Endothelial cell of hepatic sinusoid (primary cell): ENCODE measurements around the gene PLSCR2.

Source experiments
- in situ Hi-C: cut with HindIII; loops from 2 replicates; pipeline ENCODE4 v1.10.0; 2017; ENCODE audit warnings: low sequenced_read_pairs

PLSCR2 gene, protein sequence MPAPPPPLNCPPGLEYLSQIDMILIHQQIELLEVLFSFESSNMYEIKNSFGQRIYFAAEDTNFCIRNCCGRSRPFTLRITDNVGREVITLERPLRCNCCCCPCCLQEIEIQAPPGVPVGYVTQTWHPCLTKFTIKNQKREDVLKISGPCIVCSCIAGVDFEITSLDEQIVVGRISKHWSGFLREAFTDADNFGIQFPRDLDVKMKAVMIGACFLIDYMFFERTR

DNA sequence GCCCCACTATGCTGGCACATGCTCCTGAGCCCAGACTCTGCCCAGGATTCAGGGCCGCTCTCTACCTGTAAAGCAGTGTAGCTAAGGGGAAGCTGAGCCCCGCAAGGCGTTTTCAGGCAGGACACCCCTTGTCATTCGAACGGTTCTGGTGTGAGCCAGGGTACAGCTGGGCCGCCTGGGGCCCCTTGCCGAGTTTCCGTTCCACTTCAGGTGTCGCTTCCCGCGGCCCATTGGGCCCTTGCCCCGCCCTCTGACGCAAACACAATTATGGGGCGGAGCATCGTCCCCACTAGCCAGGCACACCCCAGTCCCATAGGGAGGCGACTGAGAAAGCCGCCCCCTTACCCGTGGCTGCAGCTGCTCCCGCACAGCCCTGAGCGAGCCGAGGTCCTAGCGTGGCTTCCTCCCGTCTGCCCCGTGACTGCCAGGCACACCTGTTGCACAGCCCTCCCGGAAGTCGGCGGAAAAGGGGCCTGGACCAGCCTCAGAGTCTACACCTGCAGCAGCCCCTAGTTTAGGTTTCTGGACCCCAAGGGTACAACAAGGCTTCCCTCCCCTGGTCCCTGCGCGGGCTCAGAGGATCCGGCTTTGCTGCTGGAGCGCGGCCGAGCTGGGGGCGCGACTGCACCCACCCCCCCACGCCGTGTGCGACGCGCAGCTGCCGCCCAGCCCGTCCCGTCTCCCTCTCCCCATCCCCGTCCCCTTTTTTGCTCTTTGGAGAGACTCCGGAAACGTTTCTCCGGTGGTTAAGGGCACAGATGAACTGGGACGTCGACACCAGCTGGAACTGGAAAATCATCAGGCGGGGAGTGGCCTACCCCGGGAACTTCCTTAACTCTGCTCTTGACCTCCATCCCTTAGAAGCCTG, at the start of gene PLSCR2:
Gene PLSCR2, minus strand, starts transcription at position 412 of the 868 bp plus-strand sequence. CDS start 9,657 bp downstream, outside the sequence.
- in situ Hi-C loops = no loop called here

DNA sequence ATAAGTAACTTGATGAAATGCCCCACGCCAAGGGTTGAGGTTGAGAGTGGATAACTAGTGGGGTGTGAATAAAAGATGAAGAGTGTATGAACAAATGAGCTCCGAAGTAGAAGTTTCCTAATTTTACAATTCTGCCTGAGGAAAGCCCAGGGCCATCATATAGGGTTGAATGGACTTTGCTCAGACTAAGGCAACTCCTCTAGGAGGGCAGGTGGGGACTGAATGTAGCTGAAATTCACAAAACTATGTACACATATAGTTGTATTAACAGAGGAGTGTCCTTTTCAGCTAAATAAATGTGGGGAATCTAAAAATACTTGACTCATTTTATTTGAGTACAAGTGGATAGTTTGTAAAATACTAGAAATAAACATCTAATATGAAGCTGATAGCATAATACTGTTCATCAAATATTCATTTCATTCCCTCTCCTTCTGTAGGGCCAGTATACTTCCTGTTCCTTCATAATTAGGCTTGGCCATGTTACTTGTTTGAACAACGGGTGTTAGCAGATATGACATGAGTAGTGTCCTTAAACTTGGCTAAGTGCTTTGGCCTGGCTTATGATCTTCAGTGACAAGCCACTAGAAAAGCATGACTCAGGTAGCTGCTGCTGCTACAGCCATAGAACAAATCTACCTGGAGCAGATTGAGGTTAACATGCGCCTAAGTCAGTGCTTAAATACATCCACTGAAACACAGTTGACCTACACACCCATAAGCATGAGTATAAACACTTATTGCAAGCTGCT, 48.5 kb upstream of the PLSCR2 start:
- in situ Hi-C loops = no loop called here

DNA sequence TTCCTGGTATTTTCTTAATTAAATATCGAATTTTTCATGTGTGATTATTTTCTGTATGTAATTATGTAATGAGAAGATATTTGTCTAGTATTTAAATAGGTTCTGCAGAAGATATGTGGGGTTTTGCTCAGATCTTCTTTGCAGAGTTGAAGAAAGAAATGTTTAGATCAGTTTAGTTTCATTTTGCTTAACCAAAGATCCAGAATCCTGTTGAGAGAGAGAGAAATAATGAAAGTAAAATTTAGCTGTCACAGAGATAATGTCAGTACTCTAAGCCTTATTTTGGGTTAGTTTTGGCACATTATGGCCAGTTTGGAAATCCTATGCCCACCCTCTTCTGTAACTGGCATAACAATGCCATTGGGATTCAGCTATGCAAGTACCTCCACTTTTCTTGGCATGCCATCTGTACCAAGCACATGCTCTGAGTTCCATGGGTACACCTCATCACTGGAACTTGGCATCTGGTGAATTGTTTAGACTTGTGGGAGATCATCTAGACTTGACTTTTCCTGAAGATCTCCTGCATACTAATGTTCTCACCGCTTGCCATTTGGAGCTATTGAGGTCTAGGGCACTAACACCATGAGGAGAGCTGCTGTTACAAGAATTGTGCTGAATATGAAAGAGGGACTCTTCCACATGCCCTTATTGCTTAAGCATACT, 44.2 kb upstream of the PLSCR2 start:
- in situ Hi-C loops = no loop called here

DNA sequence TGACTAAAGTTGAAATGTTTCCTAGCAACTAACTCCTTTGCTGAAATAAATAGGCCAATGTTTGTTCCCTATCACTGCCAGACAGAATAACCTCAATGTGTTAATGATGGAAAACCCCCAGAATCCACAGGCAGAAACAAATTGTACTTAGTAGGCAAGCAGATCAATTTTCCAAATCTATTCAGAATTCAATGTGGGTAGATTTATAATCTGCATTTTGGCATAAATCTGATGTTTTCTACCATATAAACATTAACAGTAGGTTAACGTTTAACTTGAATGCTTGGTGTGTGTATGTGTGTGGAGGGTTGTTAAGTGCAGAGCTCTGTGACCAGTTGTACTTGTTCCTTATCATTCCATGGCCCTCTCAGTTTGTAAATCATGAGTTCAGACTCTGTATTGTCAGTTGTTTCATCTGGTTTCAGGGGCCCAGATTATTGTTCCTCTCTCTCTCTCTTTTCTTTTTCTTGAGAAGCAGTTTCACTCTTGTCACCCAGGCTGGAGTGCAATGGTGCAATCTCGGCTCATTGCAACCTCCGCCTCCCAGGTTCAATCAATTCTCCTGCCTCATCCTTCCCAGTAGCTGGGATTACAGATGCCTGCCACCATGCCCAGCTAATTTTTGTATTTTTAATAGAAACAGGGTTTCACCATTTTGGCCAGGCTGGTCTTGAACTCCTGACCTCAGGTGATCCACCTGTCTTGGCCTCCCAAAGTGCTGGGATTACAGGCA, 42.2 kb upstream of the PLSCR2 start:
- in situ Hi-C loops = no loop called here

DNA sequence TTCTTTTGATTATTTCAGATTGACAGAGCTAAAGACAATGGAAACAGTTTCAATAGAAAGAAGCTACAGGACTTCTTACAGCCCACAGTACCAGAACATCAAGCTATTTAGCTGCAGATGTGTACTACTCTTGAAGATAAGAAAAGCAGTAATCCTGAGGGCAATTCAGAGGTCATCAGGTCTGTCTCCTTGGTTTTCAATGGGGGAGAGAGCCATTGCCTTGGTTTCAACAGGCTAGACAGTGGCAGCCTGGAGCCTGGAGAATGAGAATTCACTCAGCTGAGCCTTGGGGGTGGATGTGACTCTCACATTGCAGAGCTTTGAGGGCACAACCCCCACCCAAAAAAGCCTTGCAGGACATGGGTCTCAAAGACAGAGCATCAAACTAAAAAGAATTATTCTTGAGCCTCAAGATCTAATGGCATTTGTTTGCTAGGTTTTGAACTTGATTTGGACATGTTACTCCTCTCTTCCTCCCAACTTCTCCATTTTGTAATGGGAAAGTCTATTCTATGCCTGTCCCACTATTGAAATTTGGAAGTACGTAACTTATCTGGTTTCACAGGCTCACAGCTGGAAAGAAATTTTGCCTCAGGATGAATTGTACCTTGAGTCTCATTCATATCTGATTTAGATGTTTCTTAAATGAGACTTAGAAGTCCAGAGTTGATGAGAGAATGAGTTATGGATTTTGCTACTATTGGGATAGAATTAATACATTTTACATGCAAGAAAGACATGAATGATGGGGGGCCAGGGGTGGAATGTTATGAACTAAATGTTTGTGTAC, 38.2 kb upstream of the PLSCR2 start:
- in situ Hi-C loops = no loop called here

DNA sequence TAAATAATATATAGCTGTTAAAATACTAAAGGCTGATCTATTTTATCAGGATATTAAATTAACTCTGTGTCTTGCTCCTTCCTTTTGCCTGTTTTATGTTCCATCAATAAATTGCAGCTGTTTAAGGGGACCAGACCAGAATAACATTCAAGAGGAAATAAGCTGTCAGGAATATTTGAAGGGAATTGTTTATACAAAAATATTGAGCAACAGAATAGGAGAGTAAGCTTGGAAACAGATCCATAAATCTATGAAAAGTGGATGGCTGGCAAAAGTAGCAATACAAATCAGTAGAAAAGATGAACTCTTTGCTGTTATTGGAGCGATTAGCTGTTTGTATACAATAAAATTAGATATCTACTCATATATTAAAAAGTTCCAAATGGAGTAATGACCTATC, 36.2 kb upstream of the PLSCR2 start:
- in situ Hi-C loops = no loop called here

DNA sequence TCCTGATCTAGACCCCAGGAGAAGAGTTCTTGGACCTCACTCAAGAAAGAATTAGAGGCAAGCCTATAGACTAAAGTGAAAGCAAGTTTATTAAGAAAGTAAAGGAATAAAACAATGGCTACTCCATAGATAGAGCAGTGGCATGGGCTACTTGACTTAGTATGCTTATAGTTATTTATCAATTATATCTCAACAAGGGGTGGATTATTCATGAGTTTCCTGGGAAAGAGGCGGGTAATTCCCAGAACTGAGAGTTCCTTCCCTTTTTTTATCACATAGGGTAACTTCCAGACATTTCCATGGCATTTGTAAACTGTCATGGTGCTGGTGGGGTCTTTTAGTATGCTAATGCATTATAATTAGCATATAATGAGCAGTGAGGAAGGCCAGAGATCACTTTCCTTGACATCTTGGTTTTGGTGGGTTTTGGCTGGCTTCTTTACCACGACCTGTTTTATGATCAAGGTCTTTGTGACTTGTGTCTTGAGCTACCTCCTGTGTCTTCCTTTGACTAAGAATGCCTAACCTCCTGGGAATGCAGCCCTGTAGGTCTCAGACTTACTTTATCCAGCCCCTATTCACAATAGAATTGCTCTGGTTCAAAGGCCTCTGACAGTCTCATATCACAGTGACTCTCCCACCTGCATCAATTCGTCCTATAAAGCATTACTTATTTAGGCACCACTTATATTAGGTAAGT, 35.3 kb upstream of the PLSCR2 start:
- in situ Hi-C loops = loop anchor here (5.0 kb wide), 1 partner anchor 38 kb away; the partner anchor contains the start of gene PLSCR1

DNA sequence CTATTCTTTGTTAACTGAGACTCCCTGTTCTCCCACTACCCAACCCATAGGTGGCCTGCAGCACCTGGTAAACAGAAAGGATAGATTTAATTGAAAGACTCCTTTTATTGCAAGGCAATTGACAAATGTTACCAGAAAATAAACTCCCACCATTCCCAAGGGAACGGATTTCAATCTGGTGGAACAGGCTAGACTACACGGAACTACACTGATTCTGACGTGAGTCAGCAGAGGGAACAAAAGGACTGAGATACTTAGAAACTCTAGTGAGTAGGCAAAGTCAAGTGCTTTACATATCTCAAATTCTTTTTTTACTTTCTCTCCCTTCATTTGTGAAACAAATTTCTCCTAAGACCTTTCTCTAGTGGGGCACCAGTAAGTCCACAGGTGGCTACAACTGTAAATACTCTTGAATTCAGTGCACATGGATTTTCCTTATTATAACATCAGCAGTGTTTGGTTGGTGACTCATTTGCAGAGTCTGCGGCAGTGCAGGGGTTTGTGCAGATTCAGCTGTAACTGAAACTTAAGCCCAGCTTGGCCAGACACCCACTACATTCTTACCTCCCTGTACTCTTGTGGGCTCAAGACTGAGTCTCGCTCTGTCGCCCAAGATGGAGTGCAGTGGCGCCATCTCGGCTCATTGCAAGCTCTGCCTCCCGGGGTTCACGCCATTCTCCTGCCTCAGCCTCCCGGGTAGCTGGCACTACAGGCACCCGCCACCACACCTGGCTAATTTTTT, 34.3 kb upstream of the PLSCR2 start:
- in situ Hi-C loops = loop anchor here (5.0 kb wide), 1 partner anchor 39 kb away; the partner anchor contains the start of gene PLSCR1

DNA sequence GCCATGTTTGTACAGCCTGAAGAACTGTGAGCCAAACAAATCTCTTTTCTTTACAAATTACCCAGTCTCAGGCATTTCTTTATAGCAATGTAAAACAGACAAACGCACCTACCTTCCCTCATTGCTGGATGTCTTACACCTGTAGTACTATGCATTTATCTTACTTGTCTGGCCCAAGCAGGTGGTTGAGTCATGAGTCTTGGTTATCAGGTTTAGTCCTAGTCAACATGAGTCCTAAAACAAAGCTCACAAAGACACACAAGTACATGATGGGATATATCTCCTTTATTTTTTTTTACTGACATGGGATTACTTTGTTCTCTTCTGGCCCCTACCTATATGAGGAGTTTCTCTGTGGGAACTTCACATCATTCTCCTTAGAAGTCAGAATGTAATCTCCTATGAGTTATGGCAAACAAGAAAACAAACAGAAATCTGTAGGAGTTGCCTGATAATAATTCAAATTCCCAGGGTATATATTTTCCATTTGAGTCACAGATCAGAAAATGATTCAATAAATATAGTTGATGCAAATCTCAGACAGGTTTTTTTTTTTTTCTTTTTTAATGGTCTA, 33.6 kb upstream of the PLSCR2 start:
- in situ Hi-C loops = loop anchor here (5.0 kb wide), 1 partner anchor 39 kb away; the partner anchor contains the start of gene PLSCR1

DNA sequence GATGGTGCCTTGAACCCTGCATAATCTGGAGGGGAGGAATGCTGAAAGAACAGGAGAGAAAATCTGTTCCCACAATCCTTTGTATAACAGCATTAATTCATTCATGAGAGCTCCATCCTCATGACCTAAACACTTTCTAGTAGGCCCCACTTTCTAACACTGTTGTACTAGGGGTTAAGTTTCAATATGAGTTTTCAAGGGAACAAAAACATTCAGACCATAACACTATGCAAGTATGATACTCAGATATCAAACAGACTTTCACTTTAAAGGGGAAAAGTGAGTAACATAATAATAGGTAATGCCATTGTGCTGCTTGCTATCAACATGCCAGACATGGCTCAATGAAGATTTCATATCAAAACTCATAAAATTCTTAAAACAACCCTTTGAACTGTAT, 32.4 kb upstream of the PLSCR2 start:
- in situ Hi-C loops = loop anchor here (5.0 kb wide), 1 partner anchor 41 kb away; the partner anchor contains the start of gene PLSCR1

DNA sequence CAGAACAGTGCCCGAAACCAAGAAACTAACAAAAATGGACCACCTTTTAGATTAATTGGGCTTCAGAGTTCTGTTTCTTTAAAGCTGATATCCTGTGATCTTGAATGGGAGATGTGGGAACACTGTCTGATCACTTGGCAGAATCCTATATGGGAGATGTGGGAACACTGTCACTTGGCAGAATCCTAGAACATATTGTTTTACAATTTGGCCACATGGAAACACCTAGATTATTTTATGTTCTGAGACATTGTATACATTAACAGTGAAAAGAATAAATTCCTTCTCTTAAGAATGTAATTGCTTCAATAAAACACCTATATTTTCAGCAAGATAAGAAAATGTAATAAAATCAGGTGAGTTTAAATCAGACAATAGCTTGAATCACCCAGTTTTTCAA, 30.3 kb upstream of the PLSCR2 start:
- in situ Hi-C loops = loop anchor here (5.0 kb wide), 2 partner anchors 43 to 83 kb away; partner anchors contain the start of gene PLSCR1

DNA sequence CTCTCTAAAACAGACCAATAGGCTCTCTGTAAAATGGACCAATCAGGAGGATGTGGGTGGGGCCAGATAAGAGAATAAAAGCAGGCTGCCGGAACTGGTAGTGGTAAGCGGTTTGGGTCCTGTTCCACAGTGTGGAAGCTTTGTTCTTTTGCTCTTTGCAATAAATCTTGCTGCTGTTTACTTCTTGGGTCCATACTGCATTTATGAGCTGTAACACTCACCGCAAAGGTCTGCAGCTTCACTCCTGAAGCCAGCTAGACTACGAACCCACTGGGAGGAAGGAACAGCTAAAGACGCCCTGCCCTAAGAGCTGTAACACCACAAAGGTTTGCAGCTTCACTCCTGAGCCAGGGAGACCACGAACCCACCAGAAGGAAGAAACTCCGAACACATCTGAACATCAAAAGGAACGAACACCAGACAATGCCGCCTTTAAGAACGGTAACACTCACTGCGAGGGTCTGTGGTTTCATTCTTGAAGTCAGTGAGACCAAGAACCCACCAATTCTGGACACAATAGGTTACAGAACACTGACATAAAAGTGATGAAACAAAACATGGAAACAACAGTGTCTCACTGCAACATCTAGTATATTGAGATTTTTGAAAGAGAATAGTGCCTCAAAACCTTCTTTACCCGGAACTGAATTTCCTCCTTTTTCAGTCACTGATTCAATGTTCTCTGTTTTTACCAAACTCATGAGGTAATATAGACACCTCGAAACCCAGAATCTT, 28.8 kb upstream of the PLSCR2 start:
- in situ Hi-C loops = loop anchor here (5.0 kb wide), 1 partner anchor 84 kb away; no protein-coding TSS in a partner anchor

DNA sequence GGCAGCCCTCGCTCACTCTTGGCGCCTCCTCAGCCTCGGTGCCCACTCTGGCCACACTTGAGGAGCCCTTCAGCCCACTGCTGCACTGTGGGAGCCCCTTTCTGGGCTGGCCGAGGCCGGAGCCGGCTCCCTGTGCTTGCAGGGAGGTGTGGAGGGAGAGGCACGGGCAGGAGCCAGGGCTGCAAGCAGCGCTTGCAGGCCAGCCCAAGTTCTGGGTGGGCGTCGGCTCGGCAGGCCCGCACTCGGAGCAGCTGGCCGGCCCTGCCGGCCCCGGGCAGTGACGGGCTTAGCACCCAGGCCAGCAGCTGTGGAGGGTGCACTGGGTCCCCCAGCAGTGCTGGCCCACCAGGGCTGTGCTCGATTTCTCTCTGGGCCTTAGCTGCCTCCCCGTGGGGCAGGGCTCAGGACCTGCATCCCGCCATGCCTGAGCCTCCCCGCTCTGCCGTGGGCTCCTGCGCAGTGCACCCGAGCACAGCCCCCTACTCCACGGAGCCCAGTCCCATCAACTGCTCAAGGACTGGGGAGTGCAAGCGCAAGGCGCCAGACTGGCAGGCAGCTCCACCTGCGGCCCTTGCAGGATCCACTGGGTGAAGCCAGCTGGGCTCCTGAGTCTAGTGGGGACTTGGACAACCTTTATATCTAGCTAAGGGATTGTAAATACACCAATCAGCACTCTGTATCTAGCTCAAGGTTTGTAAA, 27.9 kb upstream of the PLSCR2 start:
- in situ Hi-C loops = loop anchor here (5.0 kb wide), 1 partner anchor 85 kb away; no protein-coding TSS in a partner anchor

DNA sequence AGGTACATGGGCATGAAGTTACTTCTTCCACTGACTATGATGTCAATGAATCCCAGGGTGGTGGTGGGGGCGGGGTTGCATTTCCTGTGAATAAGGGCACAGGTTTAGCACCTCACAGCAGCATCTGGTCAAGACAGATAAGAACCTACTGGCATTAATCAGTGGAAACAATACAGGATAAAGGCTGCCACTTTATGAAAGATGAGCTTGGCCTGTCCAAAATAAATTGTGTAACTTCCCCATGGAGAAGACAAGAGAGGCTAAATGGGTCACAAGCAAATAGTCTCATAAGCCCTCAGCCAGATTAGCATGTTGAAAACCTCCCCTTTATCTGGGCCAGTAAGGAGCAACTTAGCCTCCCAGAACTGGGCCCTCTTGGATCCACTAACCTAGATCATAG, 27.4 kb upstream of the PLSCR2 start:
- in situ Hi-C loops = loop anchor here (5.0 kb wide), 1 partner anchor 86 kb away; no protein-coding TSS in a partner anchor

DNA sequence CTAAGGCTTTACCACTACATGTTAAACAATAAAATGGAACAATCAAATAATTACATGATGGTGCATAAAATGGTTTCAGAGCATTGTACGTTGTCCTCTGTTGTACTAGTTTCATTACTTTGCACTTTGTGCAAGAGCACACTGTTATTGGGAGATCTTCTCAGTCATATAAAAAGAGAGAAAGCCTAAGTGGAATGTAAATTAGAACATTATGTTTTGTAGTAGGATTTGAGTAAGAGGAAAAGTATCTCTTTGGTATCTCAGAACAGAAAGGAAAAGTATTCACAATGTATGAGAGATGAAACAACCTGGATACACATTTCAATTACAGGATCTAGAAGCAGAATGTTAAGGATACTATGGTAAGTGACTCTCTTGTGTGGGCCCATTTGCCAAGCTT, 26.9 kb upstream of the PLSCR2 start:
- in situ Hi-C loops = loop anchor here (5.0 kb wide), 1 partner anchor 86 kb away; no protein-coding TSS in a partner anchor

DNA sequence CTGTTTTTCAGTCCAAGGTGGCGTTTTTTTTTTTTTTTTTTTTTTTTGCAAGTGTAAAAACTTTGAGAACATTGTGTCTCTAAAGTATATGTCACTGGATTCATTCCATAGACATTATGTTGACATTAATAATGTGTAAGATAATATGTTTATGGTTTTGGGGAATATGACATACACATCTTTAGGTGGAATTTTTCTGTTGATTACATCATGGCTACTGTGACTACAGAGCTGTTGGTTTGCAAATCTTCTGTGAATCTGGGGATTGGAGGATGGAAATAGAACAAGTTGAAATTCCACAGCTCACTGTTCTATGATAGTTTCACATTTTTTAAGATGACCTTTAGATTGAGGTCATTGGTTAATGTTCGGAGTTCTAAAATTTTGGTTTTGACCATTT, 24.4 kb upstream of the PLSCR2 start:
- in situ Hi-C loops = no loop called here
